IMR-90 (cell line): ENCODE measurements around the gene PRPF40B. TPM values are rescaled to one million over a fixed set of nuclear protein-coding genes. Genes with fewer than 3 reads are reported as not detected.

Source experiments
- ATAC-seq: fragments of 200-7000 bp; cut with Tn5 transposase; 2 replicates; pipeline ENCODE4 v1.9.1; 2020; ENCODE audit warnings: low read depth, mild to moderate bottlenecking, moderate library complexity
- Bru-seq: library from RNA; stranded (reverse); fragments of 400-500 nt; gene quantifications from one replicate; lab custom pipeline; 2021; lab: Mats Ljungman, UMichigan
- BruChase-seq, 2 experiments: library from RNA; stranded (reverse); fragments of 400-500 nt; gene quantifications; one replicate each; lab custom pipeline; 2021; lab: Mats Ljungman, UMichigan
- BruUV-seq: library from RNA; stranded (reverse); fragments of 400-500 nt; replicated peaks from 2 replicates; lab custom pipeline; 2021; lab: Mats Ljungman, UMichigan
- CTCF ChIA-PET: fragments of 300-600 bp; formaldehyde crosslinking; extraction: SDS; loops from one replicate; lab custom pipeline; 2021; ENCODE audit warnings: antibody characterized with exemption; lab: Yijun Ruan, JAX
- POLR2A ChIA-PET: fragments of 300-600 bp; sonication (Branson Sonifier 250); formaldehyde crosslinking; loops from one replicate; lab custom pipeline; 2022; ENCODE audit warnings: antibody characterized with exemption; ENCODE audit not compliant: unreplicated experiment; lab: Charles Lee
- DNase-seq: peaks from one replicate; pipeline ENCODE4 v3.0.0; 2013
- H2AFZ ChIP-seq: replicated peaks from 2 replicates; pipeline ENCODE3; 2013; ENCODE audit warnings: low read length, mild to moderate bottlenecking; ENCODE audit not compliant: poor library complexity
- H2AK5ac ChIP-seq: 2 replicates; pipeline ENCODE4 v1.6.1; 2013; ENCODE audit warnings: low read depth, low read length, inconsistent platforms
- H2AK9ac ChIP-seq: replicated peaks from 2 replicates; pipeline ENCODE3; 2013; ENCODE audit warnings: mild to moderate bottlenecking, low read depth, low read length, moderate library complexity; ENCODE audit not compliant: poor library complexity
- H2BK120ac ChIP-seq: 2 replicates; pipeline ENCODE4 v1.6.1; 2013; ENCODE audit warnings: low read depth, low read length, inconsistent platforms
- H2BK15ac ChIP-seq: 3 replicates; pipeline ENCODE4 v1.6.1; 2013; ENCODE audit warnings: low read depth, low read length, inconsistent platforms
- H2BK20ac ChIP-seq: 2 replicates; pipeline ENCODE4 v1.6.1; 2013; ENCODE audit warnings: low read depth, mild to moderate bottlenecking, inconsistent platforms, low read length, moderate library complexity
- H2BK5ac ChIP-seq: 2 replicates; pipeline ENCODE4 v1.6.1; 2013; ENCODE audit warnings: mild to moderate bottlenecking, low read depth, low read length, inconsistent platforms; ENCODE audit not compliant: poor library complexity, severe bottlenecking
- H3K14ac ChIP-seq: replicated peaks from 2 replicates; pipeline ENCODE4 v1.6.1; 2013; ENCODE audit warnings: low read depth, low read length, inconsistent platforms
- H3K18ac ChIP-seq: 2 replicates; pipeline ENCODE4 v1.6.1; 2013; ENCODE audit warnings: low read depth, low read length, control low read depth
- H3K23ac ChIP-seq: 2 replicates; pipeline ENCODE4 v1.6.1; 2013; ENCODE audit warnings: low read depth, low read length, inconsistent platforms
- H3K27ac ChIP-seq: 2 replicates; pipeline ENCODE4 v1.5.1; 2013; ENCODE audit warnings: mild to moderate bottlenecking, control low read depth, low read length; ENCODE audit not compliant: insufficient read depth
- H3K27me3 ChIP-seq: 2 replicates; pipeline ENCODE4 v1.6.1; 2013; ENCODE audit warnings: low read length; ENCODE audit not compliant: control insufficient read depth, insufficient read depth
- H3K36me3 ChIP-seq: 2 replicates; pipeline ENCODE4 v1.6.1; 2013; ENCODE audit warnings: low read length, mixed read lengths; ENCODE audit not compliant: control insufficient read depth, insufficient read depth
- H3K4ac ChIP-seq: 2 replicates; pipeline ENCODE4 v1.6.1; 2013; ENCODE audit warnings: low read depth, low read length, inconsistent platforms
- H3K4me1 ChIP-seq: 2 replicates; pipeline ENCODE4 v1.6.1; 2013; ENCODE audit warnings: low read length, mixed read lengths; ENCODE audit not compliant: control insufficient read depth, insufficient read depth
- H3K4me2 ChIP-seq: 2 replicates; pipeline ENCODE4 v1.6.1; 2013; ENCODE audit warnings: low read depth, mild to moderate bottlenecking, control low read depth, low read length, moderate library complexity
- H3K4me3 ChIP-seq: 2 replicates; pipeline ENCODE4 v1.5.1; 2013; ENCODE audit warnings: low read depth, mild to moderate bottlenecking, control low read depth, low read length, moderate library complexity; ENCODE audit not compliant: insufficient read depth
- H3K56ac ChIP-seq: 2 replicates; pipeline ENCODE4 v1.6.1; 2013; ENCODE audit warnings: low read length, inconsistent platforms; ENCODE audit not compliant: insufficient read depth; ENCODE audit errors: extremely low read depth
- H3K79me1 ChIP-seq, 2 experiments: 2 replicates each; pipeline ENCODE4 v1.6.1; 2013; ENCODE audit warnings: low read length in 2 of 2, inconsistent platforms in 1 of 2, low read depth in 1 of 2
- H3K9ac ChIP-seq: 2 replicates; pipeline ENCODE4 v1.6.1; 2013; ENCODE audit warnings: low read depth, low read length, control low read depth
- H3K9me1 ChIP-seq: 2 replicates; pipeline ENCODE4 v1.6.1; 2013; ENCODE audit warnings: low read length, inconsistent platforms; ENCODE audit not compliant: insufficient read depth
- H3K9me3 ChIP-seq: 2 replicates; pipeline ENCODE4 v1.6.1; 2013; ENCODE audit warnings: low read length; ENCODE audit not compliant: control insufficient read depth, insufficient read depth
- H4K20me1 ChIP-seq: 2 replicates; pipeline ENCODE4 v1.6.1; 2013; ENCODE audit warnings: low read length, inconsistent platforms; ENCODE audit not compliant: insufficient read depth
- H4K5ac ChIP-seq: 2 replicates; pipeline ENCODE4 v1.6.1; 2013; ENCODE audit warnings: mild to moderate bottlenecking, low read depth, low read length, control low read depth
- H4K8ac ChIP-seq, 2 experiments: 2 replicates each; pipeline ENCODE4 v1.6.1; 2013; ENCODE audit warnings: low read depth in 2 of 2, low read length in 2 of 2, control low read depth in 1 of 2, inconsistent platforms in 1 of 2
- H4K91ac ChIP-seq: 2 replicates; pipeline ENCODE4 v1.6.1; 2013; ENCODE audit warnings: low read depth, low read length, inconsistent platforms; ENCODE audit not compliant: insufficient read depth
- BHLHE40 ChIP-seq: fragments of 150-350 bp; IDR thresholded peaks from 2 replicates; pipeline ENCODE4 v1.6.1; 2016; ENCODE audit warnings: mild to moderate bottlenecking, low read depth, low read length
- CEBPB ChIP-seq: IDR thresholded peaks from 2 replicates; pipeline ENCODE4 v1.6.1; 2012; ENCODE audit warnings: low read depth, low read length, improper control_type of control experiment
- CHD1 ChIP-seq: IDR thresholded peaks from 2 replicates; pipeline ENCODE4 v1.6.1; 2012; ENCODE audit warnings: low read depth, low read length, improper control_type of control experiment
- CTCF ChIP-seq: conservative IDR thresholded peaks from 2 replicates; pipeline ENCODE4 v1.5.1; 2012; ENCODE audit warnings: mild to moderate bottlenecking, low read depth, low read length, improper control_type of control experiment
- ELK1 ChIP-seq: fragments of 150-350 bp; IDR thresholded peaks from 2 replicates; pipeline ENCODE4 v1.6.1; 2016; ENCODE audit warnings: low read depth, mild to moderate bottlenecking, low read length, moderate library complexity, borderline replicate concordance
- FOS ChIP-seq: fragments of 150-350 bp; IDR thresholded peaks from 2 replicates; pipeline ENCODE4 v1.6.1; 2016; ENCODE audit warnings: low read depth, low read length
- RCOR1 ChIP-seq: IDR thresholded peaks from 2 replicates; pipeline ENCODE4 v1.6.1; 2012; ENCODE audit warnings: mild to moderate bottlenecking, low read length, improper control_type of control experiment; ENCODE audit not compliant: insufficient replicate concordance
- RFX5 ChIP-seq: IDR thresholded peaks from 2 replicates; pipeline ENCODE4 v1.8.0; 2012; ENCODE audit warnings: low read depth, mild to moderate bottlenecking, low read length, moderate library complexity
- SMC3 ChIP-seq: fragments of 150-350 bp; IDR thresholded peaks from 2 replicates; pipeline ENCODE4 v1.6.1; 2016; ENCODE audit warnings: low read depth, mild to moderate bottlenecking, antibody characterized with exemption, low read length, moderate library complexity
- WGBS, 2 experiments: methylation state at CpG; one replicate each; pipeline versions ENCODE4 v1.1.5 to v1.1.7; 2013; ENCODE audit warnings: missing lambda C conversion rate in 2 of 2; ENCODE audit not compliant: insufficient read length in 1 of 2; ENCODE audit errors: extremely low coverage in 2 of 2; 5-methylcytosine and 5-hydroxymethylcytosine counted together
- dilution Hi-C: fragments of 300-500 bp; cut with HindIII; formaldehyde crosslinking; loops from one replicate; pipeline ENCODE4 v1.14.3; 2018; ENCODE audit warnings: low sequenced_read_pairs; ENCODE audit not compliant: unreplicated experiment
- in situ Hi-C: fragments of 300-500 bp; cut with MboI; formaldehyde crosslinking; loops from 3 replicates; pipeline ENCODE4 v1.14.3; 2019; ENCODE audit warnings: low sequenced_read_pairs, inconsistent platforms, mixed read lengths
- intact Hi-C: fragments of 100-400 bp; cut with micrococcal nuclease; formaldehyde crosslinking; loops from 2 replicates; pipeline ENCODE4 v1.10.0; 2022
- long read RNA-seq: library from polyadenylated mRNA; unstranded; transcript quantifications from one replicate; pipeline ENCODE4 v2.0.0, GENCODE V29; 2021; ENCODE audit not compliant: unreplicated experiment
- polyA plus RNA-seq, 3 experiments: library from polyadenylated mRNA; depleted of rRNA; stranded (reverse); fragments of >200 nt; gene quantifications; 2 replicates each; pipeline ENCODE4 v1.2.3, GENCODE V29; 2012; ENCODE audit warnings: low replicate concordance in 1 of 3
- total RNA-seq: library from RNA; depleted of rRNA; stranded (reverse); fragments of >200 nt; gene quantifications from 2 replicates; pipeline ENCODE4 v1.2.3, GENCODE V29; 2012; rRNA removed
- TF ChIP-seq, protein P1 (sequence below): fragments of 150-350 bp; IDR thresholded peaks from 2 replicates; pipeline ENCODE4 v1.6.1; 2017; ENCODE audit warnings: mild to moderate bottlenecking, antibody characterized with exemption, low read length, low read depth

PRPF40B gene
- total RNA-seq (3.9 and 5.0 TPM in 2 replicates), polyA plus RNA-seq (2012; rRNA removed) (11.0 and 11.8 TPM in 2 replicates), Bru-seq, nascent RNA (percentile 57 among the genes with signal in this experiment), BruChase-seq, experiment 1, labeled RNA remaining after a 6-hour chase (percentile 65 among the genes with signal in this experiment), BruChase-seq, experiment 2, labeled RNA remaining after a 2-hour chase (percentile 65 among the genes with signal in this experiment)
- polyA plus RNA-seq (2012; cell fraction: cytosol; rRNA removed): 5.9 and 7.5 TPM in 2 replicates
- 81.2 and 98.0 TPM in 2 replicates for polyA plus RNA-seq (2012; cell fraction: nucleus; rRNA removed; ENCODE audit: low replicate concordance)
- long read RNA-seq, partial matches to known transcripts: 1 of 76 reads
- long read RNA-seq, other reads (novel, unspliced or antisense): 75 of 76 reads

GRCh38 chr12:49623142-49623904 lies at the start of gene PRPF40B:
Gene PRPF40B, plus strand, starts transcription at chr12:49623561. Its CDS starts 30 bp downstream, at chr12:49623591.
- peak within 1 kb of the TSS; percentile 80 to 90 for H4K8ac ChIP-seq
- in situ Hi-C loops: no loop called here
- peak within 1 kb of the TSS; percentile 47 for H4K91ac ChIP-seq
- DNase-seq: peak; percentile 73
- peak within 1 kb of the TSS; percentile 50 for H4K5ac ChIP-seq
- WGBS, 2 experiments: 0% methylated on average over 4 of the region's 76 CpGs; no CpG with 5 or more reads in 1 of the 2 experiments
- H3K4me1 ChIP-seq: peaks cover 11% of the 10 kb centered on the region
- peak within 1 kb of the TSS; percentile 93 for H2AFZ ChIP-seq
- dilution Hi-C loops: no loop called here
- peak within 1 kb of the TSS; percentile 74 for H3K9ac ChIP-seq
- peak within 1 kb of the TSS; percentile 83 for H3K4ac ChIP-seq
- peak within 1 kb of the TSS; percentile 96 for H3K14ac ChIP-seq
- H3K23ac ChIP-seq: peak within 1 kb of the TSS; percentile 95
- H2BK120ac ChIP-seq: no peak within 1 kb of the TSS
- peak within 1 kb of the TSS; percentile 10 for H2BK5ac ChIP-seq
- no peaks in the 10 kb centered on the region for H3K9me3 ChIP-seq
- POLR2A ChIA-PET: interaction anchor here (0.5 to 0.6 kb wide), 5 partner anchors 23 to 139 kb away, joined by 3 to 10 read pairs (median 3); no protein-coding TSS in a partner anchor
- no TSS peak for BruUV-seq
- peak; percentile 92 for ATAC-seq
- H3K56ac ChIP-seq: peak within 1 kb of the TSS; percentile 62
- H3K79me1 ChIP-seq: peaks cover 0 to 13% of the 10 kb centered on the region in 2 experiments; a peak in 2 of 4 replicates
- peak within 1 kb of the TSS; percentile 35 for H2AK5ac ChIP-seq
- intact Hi-C loops: no loop called here
- H4K20me1 ChIP-seq: no peaks in the 10 kb centered on the region
- H2AK9ac ChIP-seq: peak within 1 kb of the TSS; percentile 79
- H2BK15ac ChIP-seq: no peak within 1 kb of the TSS
- no peaks in the 10 kb centered on the region for H3K27me3 ChIP-seq
- CTCF ChIA-PET: interaction anchor here (0.5 to 1.0 kb wide), 3 partner anchors 20 to 83 kb away, joined by 3 to 5 read pairs (median 3); no protein-coding TSS in a partner anchor
- peak within 1 kb of the TSS; percentile 94 for H3K4me2 ChIP-seq
- peak within 1 kb of the TSS; percentile 60 for H3K4me3 ChIP-seq
- peak within 1 kb of the TSS; percentile 16; the same call in 1 of the 2 replicates for H3K18ac ChIP-seq
- no peaks in the 10 kb centered on the region for H3K36me3 ChIP-seq
- H3K9me1 ChIP-seq: 0 out of 2 replicates have a peak, but pooled peaks cover 3% of the 10 kb centered on the region
- H3K27ac ChIP-seq: peak within 1 kb of the TSS; percentile 24
- H2BK20ac ChIP-seq: no peak within 1 kb of the TSS
- TF ChIP-seq ELK1: no peak
- TF ChIP-seq RCOR1: no peak
- no peak for TF ChIP-seq CHD1
- TF ChIP-seq RFX5: no peak
- no peak; the same call in 1 of the 2 replicates for TF ChIP-seq BHLHE40
- no peak for TF ChIP-seq FOS
- TF ChIP-seq, protein P1, sequence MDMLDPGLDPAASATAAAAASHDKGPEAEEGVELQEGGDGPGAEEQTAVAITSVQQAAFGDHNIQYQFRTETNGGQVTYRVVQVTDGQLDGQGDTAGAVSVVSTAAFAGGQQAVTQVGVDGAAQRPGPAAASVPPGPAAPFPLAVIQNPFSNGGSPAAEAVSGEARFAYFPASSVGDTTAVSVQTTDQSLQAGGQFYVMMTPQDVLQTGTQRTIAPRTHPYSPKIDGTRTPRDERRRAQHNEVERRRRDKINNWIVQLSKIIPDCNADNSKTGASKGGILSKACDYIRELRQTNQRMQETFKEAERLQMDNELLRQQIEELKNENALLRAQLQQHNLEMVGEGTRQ: no peak
- TF ChIP-seq CTCF: peak; percentile 73
- no peak for TF ChIP-seq CEBPB
- TF ChIP-seq SMC3: no peak
